Measurements from ENCODE around the gene RTN1.

Gene RTN1

GRCh38 chr14:59849411-59850130 is 21.0 kb downstream of the RTN1 start:
- DNase-seq: no peak

- DNase-seq: no peak
Observed at GRCh38 chr14:59848671-59849070, 21.9 kb downstream of the RTN1 start.

DNA sequence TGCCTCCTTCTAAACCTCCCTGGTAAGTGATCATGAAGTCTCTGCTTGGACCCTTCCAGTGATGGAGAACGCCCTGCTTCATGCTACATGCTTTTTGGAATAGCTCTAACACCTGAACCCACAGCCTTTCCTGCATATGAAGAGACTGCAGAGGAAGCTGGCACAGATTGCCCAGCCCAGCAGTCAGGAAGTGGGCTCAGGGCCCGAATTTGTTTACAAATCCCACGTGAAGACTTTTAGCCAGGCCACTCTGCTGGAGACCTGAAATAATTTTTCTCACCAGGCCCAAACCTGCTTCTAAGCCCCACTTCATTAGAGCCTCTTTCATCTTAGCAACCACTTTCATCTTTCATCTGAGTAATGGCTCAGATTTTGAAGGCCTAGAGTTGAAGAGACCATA is 22.9 kb downstream of the RTN1 start:
- no peak for DNase-seq

- no peak for DNase-seq
Observed at GRCh38 chr14:59846595-59846994, 24.0 kb downstream of the RTN1 start.

DNA sequence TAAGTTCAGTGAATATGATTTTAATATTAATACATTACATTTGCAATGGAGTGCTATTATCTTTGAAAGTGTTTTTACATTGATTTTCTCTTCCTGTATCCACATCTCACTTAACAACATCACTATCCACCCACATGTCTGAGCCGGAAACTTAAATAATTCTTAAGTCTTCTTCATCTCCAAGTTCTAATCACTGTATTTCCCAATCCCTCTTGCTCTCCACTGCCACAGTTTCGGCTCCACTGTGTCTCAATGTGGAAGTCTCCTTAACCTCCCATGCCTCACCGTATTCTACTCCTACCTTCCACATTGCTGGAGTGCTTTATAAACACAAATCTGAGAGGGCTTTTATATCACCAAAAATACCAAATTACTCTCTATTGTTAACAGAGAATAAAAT is 25.3 kb downstream of the RTN1 start:
- DNase-seq: no peak

DNA sequence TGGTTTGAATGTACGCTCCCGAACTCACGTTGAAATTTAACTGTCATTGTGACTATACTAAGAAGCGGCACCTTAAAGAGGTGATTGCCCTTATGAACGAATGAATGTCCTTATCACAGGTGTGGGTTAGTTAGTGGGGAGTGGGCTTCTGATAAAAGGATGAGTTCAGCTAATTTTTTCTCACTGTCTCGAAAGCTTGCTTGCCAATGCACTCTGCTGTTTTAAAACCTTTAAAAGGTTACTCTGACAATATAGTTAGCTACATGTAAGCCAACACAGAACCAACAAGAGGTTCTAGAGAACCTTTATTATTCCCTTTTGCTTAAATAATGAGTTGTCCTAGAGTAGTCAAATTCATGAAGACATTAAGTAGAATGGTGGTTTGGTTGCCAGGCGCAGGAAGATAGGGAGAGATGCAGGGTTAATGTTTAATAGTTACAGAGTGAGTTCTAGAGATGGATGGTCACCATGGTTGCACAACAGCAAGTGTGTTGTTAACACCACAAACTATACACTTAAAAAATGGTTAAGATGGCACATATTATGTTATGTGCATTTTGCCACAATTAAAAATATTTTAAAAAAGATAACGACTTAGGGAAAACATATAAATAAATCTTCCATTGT is 26.3 kb downstream of the RTN1 start:
- DNase-seq: no peak

DNA sequence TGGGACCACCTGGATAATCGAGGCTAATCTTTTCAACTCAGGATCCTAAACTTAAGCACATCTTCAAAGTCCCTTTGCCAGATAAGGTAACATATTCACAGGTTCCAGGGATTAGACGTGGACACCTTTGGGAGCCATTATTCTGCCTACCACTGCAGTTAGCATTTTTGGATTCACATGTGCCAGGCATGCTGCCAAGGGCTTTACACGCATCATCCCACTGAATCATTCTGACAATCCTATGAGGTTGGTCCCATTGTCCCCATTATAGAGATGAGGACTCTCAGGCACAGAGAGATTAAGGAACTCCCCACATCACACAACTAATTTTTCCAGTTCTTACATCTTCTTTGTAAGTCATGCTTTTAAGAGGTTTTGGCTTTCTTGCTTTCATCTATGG is 34.5 kb downstream of the RTN1 start:
- no peak for DNase-seq

- no peak for DNase-seq
Observed at GRCh38 chr14:59832653-59833294, 37.8 kb downstream of the RTN1 start.

GRCh38 chr14:59831121-59831730 is 39.4 kb downstream of the RTN1 start:
- no peak for DNase-seq

GRCh38 chr14:59830338-59830734 is 40.2 kb downstream of the RTN1 start:
- no peak for DNase-seq

DNA sequence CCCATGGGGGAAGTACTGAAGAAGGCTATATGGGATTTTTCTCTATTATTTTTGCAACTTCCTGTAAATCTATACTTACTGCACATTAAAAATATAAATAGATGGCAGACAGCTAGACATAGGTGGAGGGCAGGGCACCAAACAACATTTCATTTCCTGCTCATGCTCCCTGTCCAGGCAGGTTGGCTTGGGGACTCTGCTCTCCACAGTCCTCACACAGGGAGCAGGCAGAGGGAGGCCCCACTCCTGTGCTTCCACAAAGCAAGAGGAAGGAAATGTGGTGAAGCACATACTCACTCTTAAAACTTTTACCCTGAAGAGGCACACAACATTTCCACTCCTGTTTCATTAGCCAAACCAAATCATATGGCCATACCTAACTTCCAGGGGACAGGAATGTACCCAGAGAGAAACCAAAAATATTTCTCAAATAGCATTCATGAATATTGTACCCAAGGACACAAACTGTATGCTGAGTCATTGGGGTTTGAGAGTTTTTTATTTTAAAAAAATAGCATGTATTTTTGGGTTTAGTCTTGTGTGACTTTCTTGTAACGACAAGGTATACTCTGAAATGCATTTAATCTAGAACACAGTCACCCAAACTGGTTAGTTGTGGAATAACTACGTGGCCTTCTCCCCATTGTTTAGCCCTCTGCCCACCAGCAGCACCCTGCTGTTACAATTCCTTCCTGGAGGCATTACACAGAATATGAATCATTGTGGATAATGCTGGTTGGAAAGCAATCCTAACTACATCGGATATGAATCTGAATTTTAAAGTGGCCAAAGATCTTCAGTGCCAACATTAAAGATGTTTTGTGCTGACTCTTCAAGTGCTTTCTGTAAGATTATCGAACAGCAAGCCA is 40.9 kb downstream of the RTN1 start:
- DNase-seq: no peak

GRCh38 chr14:59828276-59828675 is 42.3 kb downstream of the RTN1 start:
- DNase-seq: no peak

DNA sequence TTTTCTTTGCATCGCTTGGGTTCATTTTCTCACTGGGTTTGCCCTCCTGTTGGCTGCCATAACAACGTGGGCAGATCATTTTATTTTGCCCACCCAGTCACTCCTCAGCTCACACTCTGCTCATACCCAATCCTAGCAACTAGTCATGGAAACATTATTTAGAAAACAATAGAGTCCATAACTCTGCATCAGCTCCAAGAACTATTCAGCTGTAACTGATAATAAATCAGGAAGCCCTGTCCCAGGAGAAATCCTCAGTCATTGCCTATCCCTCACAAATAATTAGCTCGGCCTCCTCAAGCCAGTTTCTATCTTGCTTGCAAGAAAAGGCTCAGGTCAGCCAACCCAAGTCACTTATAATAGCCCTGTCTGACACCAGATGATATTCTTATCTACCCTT is 43.2 kb downstream of the RTN1 start:
- no peak for DNase-seq

DNA sequence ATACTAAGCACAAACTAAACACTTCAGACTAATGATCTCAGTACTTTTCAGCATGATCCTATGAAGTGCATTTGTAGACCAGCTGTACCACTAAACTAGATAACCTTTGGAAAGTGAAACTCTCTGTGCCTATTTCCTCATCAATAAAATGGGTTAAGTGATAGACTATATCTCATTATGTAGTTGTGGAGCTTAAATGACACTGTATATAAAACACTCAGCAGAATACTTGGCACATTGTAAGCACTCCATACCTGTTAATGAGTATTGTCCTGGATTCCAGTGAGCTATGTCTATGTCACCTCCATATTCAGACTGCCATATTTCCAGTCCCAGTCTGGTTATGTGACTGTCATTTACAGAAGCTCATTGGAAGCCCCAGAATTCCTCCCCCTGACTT is 44.4 kb downstream of the RTN1 start:
- DNase-seq: no peak

GRCh38 chr14:59823179-59823578 is 47.4 kb downstream of the RTN1 start:
- no peak for DNase-seq

DNA sequence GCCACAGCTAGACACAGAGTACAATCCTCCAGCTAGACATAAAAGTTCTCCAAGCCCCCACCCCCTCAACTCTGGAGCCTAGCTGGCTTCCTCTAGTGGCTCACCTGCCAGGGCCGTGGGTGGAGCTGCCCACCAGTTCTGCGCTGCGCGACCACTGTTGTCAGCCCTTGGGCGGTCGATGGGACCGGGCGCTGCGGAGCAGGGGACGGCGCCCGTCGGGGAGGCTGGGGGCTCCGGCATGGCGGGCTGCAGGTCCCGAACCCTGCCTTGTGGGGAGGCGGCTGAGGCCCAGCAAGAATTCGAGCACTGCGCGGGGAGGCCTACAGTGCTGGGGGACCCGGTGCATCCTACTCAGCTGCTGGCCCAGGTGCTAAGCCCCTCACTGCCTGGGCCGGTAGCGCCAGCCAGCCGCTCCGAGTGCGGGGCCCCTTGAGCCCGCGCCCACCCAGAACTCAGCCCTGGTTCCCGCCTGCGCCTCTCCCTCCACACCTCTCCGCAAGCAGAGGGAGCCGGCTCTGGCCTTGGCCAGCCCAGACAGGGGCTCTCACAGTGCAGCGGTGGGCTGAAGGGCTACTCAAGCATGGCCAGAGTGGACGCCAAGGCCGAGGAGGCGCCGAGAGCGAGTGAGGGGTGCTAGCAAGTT is 51.0 kb downstream of the RTN1 start:
- DNase-seq: no peak

DNA sequence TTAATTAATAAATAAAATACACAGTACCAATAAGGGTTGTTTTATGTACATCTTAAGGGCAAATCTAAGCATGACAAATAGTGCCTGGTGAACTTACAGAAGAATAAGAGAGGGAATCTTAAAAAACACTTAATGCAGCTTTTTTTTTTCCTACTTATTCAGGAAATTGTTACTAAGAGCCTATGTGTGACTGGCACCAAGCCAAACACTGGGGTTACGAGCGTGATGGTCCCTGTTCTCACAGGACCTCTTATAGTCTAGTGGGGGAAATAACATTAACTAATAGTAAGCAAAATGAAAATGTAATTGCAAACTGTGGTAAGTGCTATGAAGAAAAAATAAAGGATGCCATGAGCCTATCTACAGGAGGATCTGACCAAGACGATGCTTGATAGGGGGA is 53.6 kb downstream of the RTN1 start:
- no peak for DNase-seq

GRCh38 chr14:59814988-59815387 is 55.6 kb downstream of the RTN1 start:
- DNase-seq: no peak

DNA sequence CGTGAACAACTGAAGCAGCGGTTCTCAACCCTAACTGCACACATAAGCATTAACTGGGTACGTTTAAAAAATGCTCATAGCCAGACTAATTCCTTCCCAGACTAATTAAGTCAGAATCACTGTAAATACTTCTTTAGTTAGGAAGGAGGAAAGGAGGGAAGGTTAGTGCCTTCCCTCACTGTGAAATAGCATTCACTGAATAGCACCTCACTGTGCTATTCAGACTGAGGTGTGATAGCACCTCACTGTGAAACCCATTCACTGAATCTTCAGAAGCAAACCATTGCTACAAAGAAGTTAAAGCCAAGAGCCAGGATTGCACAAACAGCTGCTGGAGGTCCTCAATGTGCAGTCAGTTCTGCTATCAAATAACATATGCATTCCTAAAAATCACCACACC is 58.8 kb downstream of the RTN1 start:
- no peak for DNase-seq

GRCh38 chr14:59811073-59811472 is 59.5 kb downstream of the RTN1 start:
- DNase-seq: no peak

- DNase-seq: no peak
Observed at GRCh38 chr14:59803052-59803540, 67.5 kb downstream of the RTN1 start.

DNA sequence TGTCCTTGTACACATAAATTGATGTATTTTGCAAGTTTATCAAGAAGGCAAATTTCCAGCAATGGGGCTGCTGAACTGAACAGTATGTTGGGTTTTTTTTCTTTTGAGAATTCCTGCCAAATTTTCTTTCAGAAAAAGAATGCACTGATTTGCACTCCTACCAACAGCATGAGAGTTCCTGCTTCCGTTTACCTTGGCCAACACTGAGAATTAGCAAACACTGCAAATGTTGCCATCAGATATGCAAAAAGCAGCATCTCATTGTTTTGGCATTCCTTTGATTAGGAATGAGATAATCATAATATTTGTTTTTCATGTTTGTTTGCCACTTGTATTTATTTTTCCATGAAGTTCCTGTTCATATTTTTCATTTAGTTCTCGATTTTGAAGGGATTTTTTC is 82.4 kb downstream of the RTN1 start:
- DNase-seq: no peak

Data from activated CD4-positive, alpha-beta T cell treated with anti-CD3 and anti-CD28 coated beads, Interleukin-10, Interleukin-2, amounts not matched to agents 100 ng/mL and 50 ng/mL, durations not matched to agents 16 hours and 8 hours (primary cell).